ENCODE data around the gene CCNL1. TPM values are rescaled to one million over a fixed set of nuclear protein-coding genes. Genes with fewer than 3 reads are reported as not detected.

Gene CCNL1
- total RNA-seq, 3 donors from 2014 or later (not counting 1 experiment from before 2014, with no cell fraction given) = 1,104 to 1,331 (median 1,220) TPM

DNA sequence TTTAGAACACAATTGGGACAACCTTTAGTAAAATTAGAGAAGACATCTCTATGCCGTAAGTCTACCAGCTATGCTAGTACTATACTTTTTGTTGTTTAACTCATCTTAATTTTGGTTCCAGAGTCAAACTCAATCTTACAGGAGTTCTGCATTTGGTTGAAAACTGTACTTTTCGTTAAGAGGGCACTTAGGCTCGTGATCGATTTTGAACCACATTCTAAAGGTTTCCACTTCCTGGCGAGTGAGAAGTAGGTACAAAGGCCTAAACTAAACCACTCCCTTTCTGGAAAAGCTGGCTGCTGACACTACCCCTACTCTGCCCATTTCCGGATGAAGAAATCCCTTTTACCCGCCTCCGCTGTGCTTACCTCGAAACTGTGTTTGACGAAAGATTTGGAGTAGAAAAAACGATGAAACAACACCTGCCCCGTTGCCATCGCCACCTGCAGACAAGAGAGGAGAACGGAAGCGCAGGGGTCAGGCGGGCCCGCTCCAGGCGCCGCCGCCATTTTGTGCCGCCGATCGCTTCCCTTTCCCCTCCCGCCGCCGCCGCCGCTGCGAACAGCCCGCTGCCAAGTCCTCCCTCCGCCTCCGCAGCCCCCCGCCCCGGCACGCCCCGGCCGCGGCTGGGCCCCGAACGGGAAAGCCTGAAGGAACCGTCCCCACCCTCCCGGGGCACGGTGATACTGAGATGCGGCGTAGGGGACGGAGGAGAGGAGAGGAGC is 748 bp downstream of the CCNL1 start:
- intact Hi-C loops (cut with micrococcal nuclease) = no loop called here
- H3K4me3 Mint-ChIP-seq = peak overlapping the region; percentile 95
- peaks cover 46% of the 10 kb centered on the region for H3K36me3 Mint-ChIP-seq
- Histone ChIP-seq H3K27ac (ENCODE audit: low read length) (peak overlapping the region; percentile 97), H3K27me3 (ENCODE audit: control insufficient read depth, insufficient read depth, low read length) (no peaks in the 10 kb centered on the region), H3K4me1 (ENCODE audit: control insufficient read depth, insufficient read depth, low read length) (peaks cover 18% of the 10 kb centered on the region), H3K4me3 (ENCODE audit: low read length) (peak overlapping the region; percentile 94), H3K9me3 (ENCODE audit: control insufficient read depth, insufficient read depth, low read length) (no peaks in the 10 kb centered on the region), H3K36me3 (ENCODE audit: control insufficient read depth, insufficient read depth, low read length) (peaks cover 48% of the 10 kb centered on the region)
- 1% methylated on average over 46 of the region's 46 CpGs for WGBS (ENCODE audit: insufficient coverage)
- ATAC-seq (peak; percentile 46 to 67 (median 52)), DNase-seq (peak; percentile 73 to 91)
- H3K9me3 Mint-ChIP-seq = no peaks in the 10 kb centered on the region
- no peaks in the 10 kb centered on the region for H3K27me3 Mint-ChIP-seq (ENCODE audit: low read depth in 2 of 2)
- peak overlapping the region; percentile 97 to 99 for H3K27ac Mint-ChIP-seq
- H3K4me1 Mint-ChIP-seq = peaks cover 64 to 70% of the 10 kb centered on the region in 2 donors
- TF ChIP-seq, protein P1, sequence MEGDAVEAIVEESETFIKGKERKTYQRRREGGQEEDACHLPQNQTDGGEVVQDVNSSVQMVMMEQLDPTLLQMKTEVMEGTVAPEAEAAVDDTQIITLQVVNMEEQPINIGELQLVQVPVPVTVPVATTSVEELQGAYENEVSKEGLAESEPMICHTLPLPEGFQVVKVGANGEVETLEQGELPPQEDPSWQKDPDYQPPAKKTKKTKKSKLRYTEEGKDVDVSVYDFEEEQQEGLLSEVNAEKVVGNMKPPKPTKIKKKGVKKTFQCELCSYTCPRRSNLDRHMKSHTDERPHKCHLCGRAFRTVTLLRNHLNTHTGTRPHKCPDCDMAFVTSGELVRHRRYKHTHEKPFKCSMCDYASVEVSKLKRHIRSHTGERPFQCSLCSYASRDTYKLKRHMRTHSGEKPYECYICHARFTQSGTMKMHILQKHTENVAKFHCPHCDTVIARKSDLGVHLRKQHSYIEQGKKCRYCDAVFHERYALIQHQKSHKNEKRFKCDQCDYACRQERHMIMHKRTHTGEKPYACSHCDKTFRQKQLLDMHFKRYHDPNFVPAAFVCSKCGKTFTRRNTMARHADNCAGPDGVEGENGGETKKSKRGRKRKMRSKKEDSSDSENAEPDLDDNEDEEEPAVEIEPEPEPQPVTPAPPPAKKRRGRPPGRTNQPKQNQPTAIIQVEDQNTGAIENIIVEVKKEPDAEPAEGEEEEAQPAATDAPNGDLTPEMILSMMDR (IDR thresholded peaks at IDR 0.05) = no peak

DNA sequence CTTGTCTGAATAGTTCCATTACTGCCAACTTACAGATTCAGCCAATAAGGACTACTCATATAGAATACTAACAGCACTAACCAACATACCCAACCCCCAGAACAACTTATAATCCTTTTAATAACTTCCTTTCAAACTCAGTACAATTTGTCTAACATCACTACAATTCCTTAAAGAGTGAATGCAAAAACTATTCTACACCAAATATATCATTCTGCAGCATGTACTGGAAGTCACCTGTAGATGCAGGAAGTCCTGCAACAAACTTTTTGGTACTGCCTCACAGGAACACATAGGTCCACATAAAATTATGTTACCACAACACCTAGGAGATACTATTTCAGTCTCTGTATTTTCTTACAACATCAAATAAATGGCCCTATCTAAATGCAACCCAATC is 2.1 kb downstream of the CCNL1 start:
- Histone ChIP-seq H3K4me3 (ENCODE audit: low read length) (no peak overlapping the region), H3K4me1 (ENCODE audit: control insufficient read depth, insufficient read depth, low read length) (peaks cover 18% of the 10 kb centered on the region), H3K36me3 (ENCODE audit: control insufficient read depth, insufficient read depth, low read length) (peaks cover 62% of the 10 kb centered on the region), H3K27me3 (ENCODE audit: control insufficient read depth, insufficient read depth, low read length) (no peaks in the 10 kb centered on the region), H3K9me3 (ENCODE audit: control insufficient read depth, insufficient read depth, low read length) (no peaks in the 10 kb centered on the region), H3K27ac (ENCODE audit: low read length) (peak overlapping the region; percentile 97)
- peak overlapping the region; percentile 97 to 99 for H3K27ac Mint-ChIP-seq
- DNase-seq (peak in 1 of 2 donors; percentile 23), ATAC-seq (no peak)
- H3K9me3 Mint-ChIP-seq = no peaks in the 10 kb centered on the region
- H3K4me1 Mint-ChIP-seq = peaks cover 74 to 81% of the 10 kb centered on the region in 2 donors
- peaks cover 58% of the 10 kb centered on the region for H3K36me3 Mint-ChIP-seq
- TF ChIP-seq, protein P1 (IDR thresholded peaks at IDR 0.05) = no peak
- intact Hi-C loops (cut with micrococcal nuclease) = no loop called here
- H3K27me3 Mint-ChIP-seq (ENCODE audit: low read depth in 2 of 2) = no peaks in the 10 kb centered on the region
- H3K4me3 Mint-ChIP-seq = peak overlapping the region; percentile 95

DNA sequence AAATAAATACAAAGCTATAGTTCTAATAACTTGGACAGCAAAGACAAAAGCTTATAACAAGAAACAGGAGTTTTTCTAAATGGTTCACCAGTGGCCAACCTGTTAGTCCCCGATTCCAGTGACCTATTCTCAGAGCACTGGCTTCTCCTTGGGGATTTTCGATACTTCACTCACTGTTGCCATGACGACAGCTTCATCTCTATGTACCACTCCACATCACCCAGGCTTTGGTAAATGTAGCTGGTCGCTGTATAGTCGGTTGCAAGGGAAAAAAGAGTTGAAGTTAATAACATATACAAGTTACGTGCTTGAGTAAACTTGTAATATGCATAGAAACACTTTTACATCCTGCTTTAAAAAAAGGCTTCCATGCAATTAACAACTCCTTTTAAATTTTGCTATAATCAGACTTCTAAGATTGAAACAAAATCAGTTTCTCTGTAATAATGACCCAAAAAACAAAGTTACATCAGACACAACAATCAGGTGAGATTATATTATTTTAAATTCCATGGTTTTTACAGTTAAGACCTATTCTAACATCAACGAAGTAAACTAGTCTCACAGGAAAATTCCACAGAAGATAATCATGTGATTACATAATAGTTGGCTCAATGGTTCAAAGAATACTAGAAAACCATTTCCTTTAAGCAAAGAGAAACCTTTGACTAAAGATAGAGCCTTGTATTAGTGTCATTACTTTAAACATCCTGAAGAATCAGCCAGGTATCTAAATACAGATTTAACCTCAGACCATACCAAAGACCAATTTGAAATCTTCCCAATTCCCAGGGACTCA is 2.9 kb downstream of the CCNL1 start:
- Histone ChIP-seq H3K27me3 (ENCODE audit: control insufficient read depth, insufficient read depth, low read length) (no peaks in the 10 kb centered on the region), H3K27ac (ENCODE audit: low read length) (peak overlapping the region; percentile 29), H3K9me3 (ENCODE audit: control insufficient read depth, insufficient read depth, low read length) (no peaks in the 10 kb centered on the region), H3K36me3 (ENCODE audit: control insufficient read depth, insufficient read depth, low read length) (peaks cover 70% of the 10 kb centered on the region), H3K4me1 (ENCODE audit: control insufficient read depth, insufficient read depth, low read length) (peaks cover 18% of the 10 kb centered on the region), H3K4me3 (ENCODE audit: low read length) (no peak overlapping the region)
- no peaks in the 10 kb centered on the region for H3K27me3 Mint-ChIP-seq (ENCODE audit: low read depth in 2 of 2)
- peak overlapping the region; percentile 97 to 99 for H3K27ac Mint-ChIP-seq
- TF ChIP-seq, protein P1 (IDR thresholded peaks at IDR 0.05) = no peak
- peak overlapping the region; percentile 95 for H3K4me3 Mint-ChIP-seq
- peaks cover 58% of the 10 kb centered on the region for H3K36me3 Mint-ChIP-seq
- peaks cover 74 to 81% of the 10 kb centered on the region in 2 donors for H3K4me1 Mint-ChIP-seq
- DNase-seq (peak in 1 of 2 donors; percentile 61), ATAC-seq (no peak)
- intact Hi-C loops (cut with micrococcal nuclease) = no loop called here
- 69% methylated on average over 2 of the region's 7 CpGs for WGBS (ENCODE audit: insufficient coverage)
- H3K9me3 Mint-ChIP-seq = no peaks in the 10 kb centered on the region

All from natural killer cell (primary cell).